GM12878 (cell line): ENCODE data around the gene ZMIZ1.

Source experiments
- CREB1 ChIP-seq: IDR thresholded peaks from 2 replicates; pipeline ENCODE4 v1.6.1; 2012; ENCODE audit warnings: low read depth, mild to moderate bottlenecking, inconsistent platforms
- MXI1 ChIP-seq: fragments of 150-350 bp; IDR thresholded peaks from 2 replicates; pipeline ENCODE4 v1.6.1; 2011; ENCODE audit warnings: low read depth, mild to moderate bottlenecking, inconsistent platforms, low read length, improper control_type of control experiment
- NR2C2 ChIP-seq: IDR thresholded peaks from 2 replicates; pipeline ENCODE4 v1.6.1; 2011; ENCODE audit warnings: borderline replicate concordance, low read depth; ENCODE audit not compliant: control insufficient read depth, insufficient read length
- PAX5 ChIP-seq: IDR thresholded peaks from 2 replicates; pipeline ENCODE4 v1.6.1; 2011; ENCODE audit warnings: low read depth, low read length, borderline replicate concordance
- ZBED1 ChIP-seq: IDR thresholded peaks from 2 replicates; pipeline ENCODE4 v1.6.1; 2016; ENCODE audit warnings: borderline replicate concordance
- TF ChIP-seq, protein P1 (sequence below), 3 experiments: IDR thresholded peaks in 2 of 3; conservative IDR thresholded peaks in 1 of 3; 2 replicates each; pipeline ENCODE4 v1.5.1; 2011; ENCODE audit warnings: low read depth in 3 of 3, low read length in 3 of 3, mild to moderate bottlenecking in 3 of 3, control low read depth in 2 of 3, moderate library complexity in 2 of 3, inconsistent platforms in 1 of 3, mixed read lengths in 1 of 3; ENCODE audit not compliant: control insufficient read depth in 2 of 3, insufficient read depth in 1 of 3; ENCODE audit errors: extremely low read depth in 1 of 3
- TF ChIP-seq, protein P2 (sequence below): fragments of 150-350 bp; IDR thresholded peaks from 2 replicates; pipeline ENCODE4 v1.6.1; 2016; ENCODE audit warnings: low read depth, low read length

DNA sequence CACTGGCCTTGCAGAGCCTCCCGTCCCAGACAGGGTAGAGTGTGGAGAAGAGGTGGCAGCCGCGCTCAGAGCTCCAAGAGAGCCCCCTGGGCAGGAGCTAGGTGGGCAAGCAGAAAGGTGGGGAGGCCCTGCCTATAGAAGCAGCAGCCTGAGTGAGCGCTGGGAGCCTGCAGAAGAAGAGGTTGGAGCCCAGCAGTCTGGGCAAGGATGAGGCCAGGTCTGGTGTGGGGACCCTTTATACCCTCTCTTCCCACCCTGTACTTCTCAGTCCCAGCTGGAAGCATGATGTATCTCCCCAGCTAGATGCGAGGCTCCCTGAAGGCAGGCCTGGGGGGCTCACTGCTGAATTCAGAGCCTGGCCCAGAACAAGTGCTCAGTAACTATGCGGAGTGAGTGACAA lies 44.5 kb upstream of the ZMIZ1 start:
- TF ChIP-seq PAX5, result no peak
- no peak for TF ChIP-seq ZBED1
- TF ChIP-seq, protein P1, sequence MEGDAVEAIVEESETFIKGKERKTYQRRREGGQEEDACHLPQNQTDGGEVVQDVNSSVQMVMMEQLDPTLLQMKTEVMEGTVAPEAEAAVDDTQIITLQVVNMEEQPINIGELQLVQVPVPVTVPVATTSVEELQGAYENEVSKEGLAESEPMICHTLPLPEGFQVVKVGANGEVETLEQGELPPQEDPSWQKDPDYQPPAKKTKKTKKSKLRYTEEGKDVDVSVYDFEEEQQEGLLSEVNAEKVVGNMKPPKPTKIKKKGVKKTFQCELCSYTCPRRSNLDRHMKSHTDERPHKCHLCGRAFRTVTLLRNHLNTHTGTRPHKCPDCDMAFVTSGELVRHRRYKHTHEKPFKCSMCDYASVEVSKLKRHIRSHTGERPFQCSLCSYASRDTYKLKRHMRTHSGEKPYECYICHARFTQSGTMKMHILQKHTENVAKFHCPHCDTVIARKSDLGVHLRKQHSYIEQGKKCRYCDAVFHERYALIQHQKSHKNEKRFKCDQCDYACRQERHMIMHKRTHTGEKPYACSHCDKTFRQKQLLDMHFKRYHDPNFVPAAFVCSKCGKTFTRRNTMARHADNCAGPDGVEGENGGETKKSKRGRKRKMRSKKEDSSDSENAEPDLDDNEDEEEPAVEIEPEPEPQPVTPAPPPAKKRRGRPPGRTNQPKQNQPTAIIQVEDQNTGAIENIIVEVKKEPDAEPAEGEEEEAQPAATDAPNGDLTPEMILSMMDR (IDR thresholded peaks at IDR 0.05 in 2 of 3, conservative IDR thresholded peaks at IDR 0.05 in 1 of 3; ENCODE audit: control insufficient read depth in 2 of 3, extremely low read depth in 1 of 3, insufficient read depth in 1 of 3, low read depth in 3 of 3, low read length in 3 of 3), result no peak
- no peak for TF ChIP-seq NR2C2
- TF ChIP-seq MXI1, result no peak
- TF ChIP-seq, protein P2, sequence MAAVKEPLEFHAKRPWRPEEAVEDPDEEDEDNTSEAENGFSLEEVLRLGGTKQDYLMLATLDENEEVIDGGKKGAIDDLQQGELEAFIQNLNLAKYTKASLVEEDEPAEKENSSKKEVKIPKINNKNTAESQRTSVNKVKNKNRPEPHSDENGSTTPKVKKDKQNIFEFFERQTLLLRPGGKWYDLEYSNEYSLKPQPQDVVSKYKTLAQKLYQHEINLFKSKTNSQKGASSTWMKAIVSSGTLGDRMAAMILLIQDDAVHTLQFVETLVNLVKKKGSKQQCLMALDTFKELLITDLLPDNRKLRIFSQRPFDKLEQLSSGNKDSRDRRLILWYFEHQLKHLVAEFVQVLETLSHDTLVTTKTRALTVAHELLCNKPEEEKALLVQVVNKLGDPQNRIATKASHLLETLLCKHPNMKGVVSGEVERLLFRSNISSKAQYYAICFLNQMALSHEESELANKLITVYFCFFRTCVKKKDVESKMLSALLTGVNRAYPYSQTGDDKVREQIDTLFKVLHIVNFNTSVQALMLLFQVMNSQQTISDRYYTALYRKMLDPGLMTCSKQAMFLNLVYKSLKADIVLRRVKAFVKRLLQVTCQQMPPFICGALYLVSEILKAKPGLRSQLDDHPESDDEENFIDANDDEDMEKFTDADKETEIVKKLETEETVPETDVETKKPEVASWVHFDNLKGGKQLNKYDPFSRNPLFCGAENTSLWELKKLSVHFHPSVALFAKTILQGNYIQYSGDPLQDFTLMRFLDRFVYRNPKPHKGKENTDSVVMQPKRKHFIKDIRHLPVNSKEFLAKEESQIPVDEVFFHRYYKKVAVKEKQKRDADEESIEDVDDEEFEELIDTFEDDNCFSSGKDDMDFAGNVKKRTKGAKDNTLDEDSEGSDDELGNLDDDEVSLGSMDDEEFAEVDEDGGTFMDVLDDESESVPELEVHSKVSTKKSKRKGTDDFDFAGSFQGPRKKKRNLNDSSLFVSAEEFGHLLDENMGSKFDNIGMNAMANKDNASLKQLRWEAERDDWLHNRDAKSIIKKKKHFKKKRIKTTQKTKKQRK, result no peak
- no peak for TF ChIP-seq CREB1
